HEK293T (cell line): ENCODE results near the gene DLL1.
A peak's percentile ranks its signal among the peaks of the same experiment; 100 is the strongest.

Experiments used
- CTCF ChIA-PET: fragments of 350-600 bp; formaldehyde crosslinking; extraction: SDS; loops from one replicate; lab custom pipeline; 2021; ENCODE audit warnings: antibody characterized with exemption, inconsistent platforms; lab: Yijun Ruan, JAX
- POLR2A ChIA-PET: fragments of 350-600 bp; formaldehyde crosslinking; extraction: SDS; loops from one replicate; lab custom pipeline; 2020; ENCODE audit warnings: antibody characterized with exemption, inconsistent platforms; lab: Yijun Ruan, JAX
- DNase-seq: peaks from one replicate; pipeline ENCODE4 v3.0.0; 2012; ENCODE audit warnings: mixed read lengths; ENCODE audit errors: extremely low spot score
- ARNT ChIP-seq: fragments of 450-650 bp; IDR thresholded peaks from 2 replicates; pipeline ENCODE4 v1.6.1; 2017; ENCODE audit warnings: mild to moderate bottlenecking
- BHLHE40 ChIP-seq: fragments of 450-650 bp; IDR thresholded peaks from 2 replicates; pipeline ENCODE4 v1.6.1; 2016; ENCODE audit warnings: mild to moderate bottlenecking, moderate library complexity, borderline replicate concordance
- CTBP1 ChIP-seq: fragments of 450-650 bp; IDR thresholded peaks from 2 replicates; pipeline ENCODE4 v1.6.1; 2016; ENCODE audit warnings: borderline replicate concordance
- ELF4 ChIP-seq: fragments of 450-650 bp; IDR thresholded peaks from 2 replicates; pipeline ENCODE4 v1.6.1; 2017; ENCODE audit warnings: antibody characterized with exemption
- FOXA1 ChIP-seq: fragments of 450-650 bp; IDR thresholded peaks from 2 replicates; pipeline ENCODE4 v1.6.1; 2016; ENCODE audit warnings: mild to moderate bottlenecking
- FOXK2 ChIP-seq: fragments of 450-650 bp; IDR thresholded peaks from 2 replicates; pipeline ENCODE4 v1.6.1; 2016; ENCODE audit warnings: mild to moderate bottlenecking
- FOXM1 ChIP-seq: fragments of 450-650 bp; IDR thresholded peaks from 2 replicates; pipeline ENCODE4 v1.6.1; 2017; ENCODE audit warnings: mild to moderate bottlenecking, borderline replicate concordance
- HDGF ChIP-seq: fragments of 450-650 bp; IDR thresholded peaks from 2 replicates; pipeline ENCODE4 v1.6.1; 2017; ENCODE audit warnings: antibody characterized with exemption, borderline replicate concordance
- L3MBTL2 ChIP-seq: fragments of 450-650 bp; conservative IDR thresholded peaks from 2 replicates; pipeline ENCODE4 v1.6.1; 2016; ENCODE audit warnings: mild to moderate bottlenecking
- LEF1 ChIP-seq: fragments of 450-650 bp; IDR thresholded peaks from 2 replicates; pipeline ENCODE4 v1.6.1; 2017; ENCODE audit warnings: mild to moderate bottlenecking, borderline replicate concordance
- NFRKB ChIP-seq: fragments of 450-650 bp; IDR thresholded peaks from 2 replicates; pipeline ENCODE4 v1.6.1; 2016; ENCODE audit warnings: mild to moderate bottlenecking, moderate library complexity
- PKNOX1 ChIP-seq: fragments of 450-650 bp; IDR thresholded peaks from 2 replicates; pipeline ENCODE4 v1.6.1; 2016
- SP1 ChIP-seq: fragments of 450-650 bp; IDR thresholded peaks from 2 replicates; pipeline ENCODE4 v1.6.1; 2017
- SUZ12 ChIP-seq: fragments of 450-650 bp; IDR thresholded peaks from 2 replicates; pipeline ENCODE4 v1.6.1; 2016; ENCODE audit warnings: mild to moderate bottlenecking
- TARDBP ChIP-seq: fragments of 450-650 bp; IDR thresholded peaks from 2 replicates; pipeline ENCODE4 v1.6.1; 2016
- ZNF384 ChIP-seq: fragments of 450-650 bp; IDR thresholded peaks from 2 replicates; pipeline ENCODE4 v1.6.1; 2016

DLL1 gene

DNA sequence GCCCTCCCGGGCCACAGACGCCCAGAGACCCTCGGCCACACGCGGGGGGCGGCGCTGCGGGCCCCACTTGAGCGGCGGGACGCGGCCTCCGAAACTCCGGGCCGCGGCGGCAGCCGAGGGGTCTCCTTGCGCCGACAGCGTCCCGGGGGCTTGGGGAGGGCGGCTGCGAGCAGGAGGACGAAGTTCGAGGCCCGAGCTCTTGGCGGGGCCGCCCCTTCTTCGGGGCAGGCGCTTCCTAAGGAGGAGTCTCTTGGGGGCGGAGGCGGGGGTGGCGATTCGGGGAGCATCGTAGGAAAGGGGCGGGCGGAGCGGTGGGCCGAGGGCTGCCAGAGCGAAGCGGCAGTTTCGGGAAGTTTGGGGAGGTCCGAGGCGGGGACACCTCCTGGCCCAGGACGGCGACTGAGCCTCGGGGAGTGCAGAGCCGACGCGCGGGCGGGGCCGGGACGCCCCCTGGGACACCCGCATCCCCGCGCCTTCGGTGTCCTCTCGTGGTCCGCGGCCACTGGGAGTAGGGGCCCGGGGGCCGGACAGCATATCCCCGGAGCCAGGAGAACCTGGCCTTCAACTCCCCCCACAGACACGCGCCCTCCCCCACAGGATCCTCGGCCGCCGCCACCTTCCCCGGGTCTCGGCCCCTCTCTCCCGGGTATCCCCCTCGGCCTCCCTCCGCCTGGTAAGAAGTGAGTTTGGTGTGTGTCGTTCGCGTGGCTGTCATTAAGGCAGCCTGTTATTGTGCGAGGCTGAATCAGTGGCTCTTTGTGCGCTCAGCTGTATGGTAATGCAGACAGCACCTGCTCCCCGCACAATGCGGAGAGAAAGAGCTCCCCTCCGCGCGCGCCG, 613 bp upstream of the DLL1 start:
- POLR2A ChIA-PET, result interaction anchor here (1.5 kb wide), 1 partner anchor 590 kb away, joined by 4 read pairs; the partner anchor contains the start of genes C6orf120 and WDR27
- CTCF ChIA-PET, result interaction anchor here (1.0 kb wide), 1 partner anchor 24 kb away, joined by 3 read pairs; no protein-coding TSS in a partner anchor
- TF ChIP-seq FOXK2 (no peak), CTBP1 (no peak), SP1 (no peak), ARNT (no peak), PKNOX1 (no peak), TARDBP (no peak), ELF4 (no peak), FOXA1 (no peak), BHLHE40 (no peak), SUZ12 (no peak), HDGF (no peak), FOXM1 (no peak), ZNF384 (no peak), NFRKB (no peak), LEF1 (no peak), L3MBTL2 (no peak)
- DNase-seq, result no peak

DNA sequence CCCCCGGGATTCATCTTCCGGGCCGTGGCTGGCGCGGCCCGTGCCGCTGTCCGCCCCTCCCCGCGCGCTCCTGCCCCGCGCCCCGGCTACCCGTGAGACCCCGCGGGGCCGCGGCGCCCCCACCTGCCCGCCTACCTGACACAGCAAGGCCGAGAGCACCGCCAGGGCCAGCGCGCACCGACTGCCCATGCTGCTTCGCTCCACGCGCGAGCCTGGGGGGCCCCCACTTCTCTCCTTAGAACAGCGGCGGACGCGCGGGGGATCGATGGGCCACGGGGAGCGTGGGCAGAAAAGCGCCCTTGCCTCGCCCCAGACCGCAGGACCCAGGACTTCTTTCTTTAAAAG, 955 bp downstream of the DLL1 start:
- CTCF ChIA-PET, result no interaction called here
- POLR2A ChIA-PET, result interaction anchor here (1.0 to 1.5 kb wide), 3 partner anchors 24 to 588 kb away, joined by 4 read pairs; partner anchors contain the start of genes C6orf120 and WDR27
- TF ChIP-seq L3MBTL2 (peak; percentile 55), SUZ12 (no peak), BHLHE40 (no peak), TARDBP (no peak), ELF4 (no peak), HDGF (no peak)
- DNase-seq, result no peak

DNA sequence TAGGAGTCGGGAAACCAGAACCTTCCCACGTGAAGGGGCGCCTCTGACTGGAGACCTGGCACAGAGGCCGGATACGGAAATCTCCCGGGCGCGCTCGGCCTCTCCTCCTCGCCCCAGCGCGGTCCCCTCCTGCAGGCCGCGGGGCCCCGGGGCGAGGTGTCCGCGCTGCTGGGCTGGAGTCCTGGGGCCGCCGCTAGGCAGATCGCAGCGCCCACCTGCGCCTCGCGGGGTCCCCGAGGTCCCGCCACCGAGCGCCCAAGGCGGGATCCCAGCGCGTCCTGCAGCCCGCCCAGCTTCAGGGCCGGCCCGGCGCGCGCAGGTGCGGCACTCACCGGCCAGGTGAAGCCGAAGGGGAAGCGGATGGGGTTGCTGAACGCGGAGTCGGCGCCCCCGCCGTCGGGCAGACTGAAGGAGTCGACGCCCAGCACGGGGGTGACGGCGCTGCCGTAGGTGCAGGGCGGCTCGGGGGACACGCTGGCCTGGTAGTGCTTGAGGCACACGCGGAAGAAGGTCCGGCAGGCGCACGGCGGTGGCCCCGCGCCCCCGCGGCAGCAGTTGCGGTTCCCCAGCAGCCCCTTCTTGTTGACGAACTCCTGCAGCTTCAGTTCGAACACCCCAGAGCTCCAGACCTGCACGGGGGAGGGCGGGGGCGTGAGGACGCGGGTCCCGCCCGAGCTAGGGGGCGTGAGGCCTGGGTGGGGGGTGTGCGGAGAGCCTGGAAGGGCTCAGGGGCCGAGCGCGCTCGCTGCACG, 1.5 kb downstream of the DLL1 start:
- DNase-seq, result no peak
- TF ChIP-seq HDGF (no peak), ARNT (no peak), LEF1 (no peak), FOXM1 (no peak), BHLHE40 (no peak), FOXK2 (no peak), NFRKB (no peak), FOXA1 (no peak), TARDBP (no peak), L3MBTL2 (no peak), SP1 (no peak)
- CTCF ChIA-PET, result no interaction called here
- POLR2A ChIA-PET, result interaction anchor here (0.5 to 1.2 kb wide), 3 partner anchors 24 to 486 kb away, joined by 3 to 4 read pairs (median 4); no protein-coding TSS in a partner anchor

- TF ChIP-seq FOXA1 (no peak), BHLHE40 (no peak), SP1 (no peak), FOXM1 (no peak), ZNF384 (no peak)
- CTCF ChIA-PET, result no interaction called here
- POLR2A ChIA-PET, result no interaction called here
- no peak for DNase-seq
Measured at GRCh38 chr6:170288852-170289179, 2.1 kb downstream of the DLL1 start.

DNA sequence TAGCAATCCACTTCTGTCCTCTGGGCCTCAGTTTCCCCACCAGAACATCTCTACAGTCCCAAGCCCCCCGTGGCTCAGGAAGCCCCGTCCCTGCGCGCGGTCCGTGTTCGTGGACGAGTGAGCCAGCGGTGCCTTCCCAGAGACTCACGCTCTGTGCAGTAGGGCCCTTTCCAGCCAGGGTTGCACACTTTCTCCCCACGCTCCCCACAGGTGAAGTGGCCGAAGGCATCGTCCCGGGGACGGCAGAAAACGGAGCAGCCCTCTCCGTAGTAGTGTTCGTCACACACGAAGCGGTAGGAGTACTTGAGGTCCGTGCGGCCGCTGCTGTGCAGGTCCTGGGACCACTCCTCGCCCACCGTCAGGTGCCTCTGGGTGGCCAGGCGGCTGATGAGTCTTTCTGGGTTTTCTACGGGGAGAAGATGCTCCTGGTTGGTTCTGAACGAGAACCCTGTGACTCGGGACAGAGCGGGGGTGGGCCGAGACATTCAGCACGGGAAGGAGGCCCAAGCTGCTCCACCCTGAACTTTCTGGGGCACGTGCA, 2.7 kb downstream of the DLL1 start:
- ChIA-PET POLR2A (no interaction called here), CTCF (no interaction called here)
- DNase-seq, result no peak
- TF ChIP-seq CTBP1, result no peak
- TF ChIP-seq ARNT, result no peak

GRCh38 chr6:170287371-170287876, 3.5 kb downstream of the DLL1 start:
- CTCF ChIA-PET, result no interaction called here
- no peak for TF ChIP-seq TARDBP
- no peak for TF ChIP-seq NFRKB
- no peak for TF ChIP-seq FOXK2
- no peak for TF ChIP-seq FOXA1
- no peak for TF ChIP-seq ZNF384
- TF ChIP-seq ELF4, result no peak
- no peak for TF ChIP-seq SP1
- TF ChIP-seq L3MBTL2, result no peak
- TF ChIP-seq BHLHE40, result no peak
- no peak for TF ChIP-seq FOXM1
- TF ChIP-seq SUZ12, result no peak
- no peak for TF ChIP-seq PKNOX1
- no peak for TF ChIP-seq ARNT
- no peak for TF ChIP-seq LEF1
- TF ChIP-seq HDGF, result no peak
- TF ChIP-seq CTBP1, result no peak
- no peak for DNase-seq
- POLR2A ChIA-PET, result no interaction called here
